Loucy (cell line): ENCODE results near the gene LYPD3.

Source experiments
- H2AFZ ChIP-seq: fragments of 200-600 bp; sonication (generic); 2 replicates; pipeline ENCODE4 v1.6.0; 2016; ENCODE audit warnings: antibody characterized with exemption, mild to moderate bottlenecking, low read length, moderate library complexity
- H3F3A ChIP-seq: fragments of 200-600 bp; 2 replicates; pipeline ENCODE4 v1.6.0; 2016; ENCODE audit warnings: antibody characterized with exemption, low read depth, mild to moderate bottlenecking
- H3K27me3 ChIP-seq: fragments of 200-600 bp; sonication (generic); 2 replicates; pipeline ENCODE4 v1.6.1; 2014; ENCODE audit warnings: low read length, mild to moderate bottlenecking; ENCODE audit not compliant: insufficient read depth, poor library complexity, severe bottlenecking
- H3K36me3 ChIP-seq: fragments of 200-600 bp; sonication (generic); 2 replicates; pipeline ENCODE4 v1.6.1; 2016; ENCODE audit warnings: low read length; ENCODE audit not compliant: insufficient read depth
- H3K4me1 ChIP-seq: fragments of 200-600 bp; sonication (generic); 2 replicates; pipeline ENCODE4 v1.5.1; 2014; ENCODE audit warnings: low read length, mild to moderate bottlenecking; ENCODE audit not compliant: insufficient read depth, poor library complexity, severe bottlenecking
- H3K4me2 ChIP-seq: fragments of 200-600 bp; sonication (generic); 2 replicates; pipeline ENCODE4 v1.6.0; 2014; ENCODE audit warnings: antibody characterized with exemption, low read length, low read depth, mild to moderate bottlenecking; ENCODE audit not compliant: poor library complexity, severe bottlenecking
- H3K4me3 ChIP-seq: fragments of 200-600 bp; sonication (generic); 2 replicates; pipeline ENCODE4 v1.5.1; 2014; ENCODE audit warnings: low read length, mild to moderate bottlenecking, mixed read lengths; ENCODE audit not compliant: poor library complexity, severe bottlenecking
- H3K79me2 ChIP-seq: fragments of 200-600 bp; sonication (generic); 2 replicates; pipeline ENCODE4 v1.6.1; 2014; ENCODE audit warnings: low read length; ENCODE audit not compliant: insufficient read depth
- H3K9ac ChIP-seq: fragments of 200-600 bp; sonication (generic); 2 replicates; pipeline ENCODE4 v1.6.0; 2014; ENCODE audit warnings: mild to moderate bottlenecking, low read depth, low read length, moderate library complexity; ENCODE audit not compliant: poor library complexity, severe bottlenecking
- H3K9me2 ChIP-seq: fragments of 200-600 bp; sonication (generic); replicated peaks from 2 replicates; pipeline ENCODE4 v1.6.1; 2016; ENCODE audit warnings: low read depth, low read length, mixed read lengths
- H3K9me3 ChIP-seq: fragments of 200-600 bp; sonication (generic); 2 replicates; pipeline ENCODE4 v1.6.1; 2014; ENCODE audit warnings: mild to moderate bottlenecking, antibody characterized with exemption, low read length, low read depth; ENCODE audit not compliant: insufficient read depth
- H4K20me1 ChIP-seq: fragments of 200-600 bp; sonication (generic); 2 replicates; pipeline ENCODE4 v1.6.0; 2014; ENCODE audit warnings: antibody characterized with exemption, low read length, mild to moderate bottlenecking; ENCODE audit not compliant: insufficient read depth, poor library complexity, severe bottlenecking
- EZH2phosphoT487 ChIP-seq: fragments of 200-600 bp; IDR thresholded peaks from 2 replicates; pipeline ENCODE4 v1.6.1; 2018; ENCODE audit warnings: antibody characterized with exemption, mild to moderate bottlenecking, moderate library complexity, borderline replicate concordance
- TF ChIP-seq, protein P1 (sequence below): fragments of 200-600 bp; sonication (generic); conservative IDR thresholded peaks from 2 replicates; pipeline ENCODE4 v1.5.1; 2014; ENCODE audit warnings: mild to moderate bottlenecking, antibody characterized with exemption, low read length

Gene LYPD3

DNA sequence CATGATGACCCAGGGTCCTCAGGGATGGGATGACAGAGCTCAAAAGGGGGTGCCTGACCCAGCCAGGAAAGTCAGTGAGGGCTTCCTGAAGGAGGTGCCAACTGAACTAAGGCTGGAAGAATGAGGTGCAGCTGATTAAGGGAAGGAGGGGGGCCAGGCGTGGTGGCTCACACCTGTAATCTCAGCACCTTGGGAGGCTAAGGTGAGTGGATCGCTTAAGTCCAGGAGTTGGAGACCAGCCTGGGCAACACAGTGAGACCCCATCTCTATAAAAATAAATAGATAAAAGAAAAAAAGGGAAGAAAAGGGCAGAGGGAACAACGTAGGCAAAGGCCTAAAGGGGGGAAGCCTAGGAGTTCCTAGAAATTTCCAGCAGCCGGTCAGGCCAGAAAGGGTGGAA lies 9.1 kb upstream of the LYPD3 start:
- H3K79me2 ChIP-seq = no peaks in the 10 kb centered on the region
- H3K27me3 ChIP-seq = no peaks in the 10 kb centered on the region
- peaks cover under 1% of the 10 kb centered on the region for H3K4me1 ChIP-seq
- H3K9ac ChIP-seq = no peak overlapping the region
- no peaks in the 10 kb centered on the region for H3K9me2 ChIP-seq
- H4K20me1 ChIP-seq = no peaks in the 10 kb centered on the region
- no peak overlapping the region for H3K4me3 ChIP-seq
- H3K36me3 ChIP-seq = no peaks in the 10 kb centered on the region
- H3K9me3 ChIP-seq = no peaks in the 10 kb centered on the region
- no peak overlapping the region for H3K4me2 ChIP-seq
- no peak overlapping the region for H2AFZ ChIP-seq
- TF ChIP-seq, protein P1, sequence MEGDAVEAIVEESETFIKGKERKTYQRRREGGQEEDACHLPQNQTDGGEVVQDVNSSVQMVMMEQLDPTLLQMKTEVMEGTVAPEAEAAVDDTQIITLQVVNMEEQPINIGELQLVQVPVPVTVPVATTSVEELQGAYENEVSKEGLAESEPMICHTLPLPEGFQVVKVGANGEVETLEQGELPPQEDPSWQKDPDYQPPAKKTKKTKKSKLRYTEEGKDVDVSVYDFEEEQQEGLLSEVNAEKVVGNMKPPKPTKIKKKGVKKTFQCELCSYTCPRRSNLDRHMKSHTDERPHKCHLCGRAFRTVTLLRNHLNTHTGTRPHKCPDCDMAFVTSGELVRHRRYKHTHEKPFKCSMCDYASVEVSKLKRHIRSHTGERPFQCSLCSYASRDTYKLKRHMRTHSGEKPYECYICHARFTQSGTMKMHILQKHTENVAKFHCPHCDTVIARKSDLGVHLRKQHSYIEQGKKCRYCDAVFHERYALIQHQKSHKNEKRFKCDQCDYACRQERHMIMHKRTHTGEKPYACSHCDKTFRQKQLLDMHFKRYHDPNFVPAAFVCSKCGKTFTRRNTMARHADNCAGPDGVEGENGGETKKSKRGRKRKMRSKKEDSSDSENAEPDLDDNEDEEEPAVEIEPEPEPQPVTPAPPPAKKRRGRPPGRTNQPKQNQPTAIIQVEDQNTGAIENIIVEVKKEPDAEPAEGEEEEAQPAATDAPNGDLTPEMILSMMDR = no peak
- TF ChIP-seq EZH2phosphoT487 = no peak
- H3F3A ChIP-seq = no peaks in the 10 kb centered on the region

DNA sequence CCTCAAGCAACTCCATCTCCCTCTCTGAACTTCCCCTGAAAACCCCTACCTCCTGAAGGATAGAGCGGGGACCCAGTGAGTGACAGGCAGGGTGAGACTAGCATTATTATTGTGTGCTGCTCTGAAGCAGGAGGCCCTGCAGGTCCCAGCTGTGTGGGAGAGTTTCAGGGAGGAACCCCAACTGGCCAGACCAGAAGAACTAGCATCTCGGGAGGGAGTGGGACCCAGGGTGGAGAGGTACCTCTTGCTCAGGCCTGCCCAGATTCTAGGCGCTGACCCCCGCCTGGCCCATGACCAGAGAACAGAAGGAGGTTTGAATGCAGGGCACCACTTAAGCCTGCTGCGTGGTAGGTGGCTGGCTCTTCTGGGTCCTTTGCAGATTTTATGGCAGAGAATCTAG lies 5.7 kb upstream of the LYPD3 start:
- TF ChIP-seq, protein P1 = no peak
- TF ChIP-seq EZH2phosphoT487 = no peak
- H4K20me1 ChIP-seq = no peaks in the 10 kb centered on the region
- no peaks in the 10 kb centered on the region for H3K36me3 ChIP-seq
- peaks cover 8% of the 10 kb centered on the region for H3K4me1 ChIP-seq
- H3K9me3 ChIP-seq = no peaks in the 10 kb centered on the region
- no peak overlapping the region for H3K9ac ChIP-seq
- no peak overlapping the region for H3K4me2 ChIP-seq
- H3K9me2 ChIP-seq = no peaks in the 10 kb centered on the region
- no peak overlapping the region for H3K4me3 ChIP-seq
- no peaks in the 10 kb centered on the region for H3F3A ChIP-seq
- no peaks in the 10 kb centered on the region for H3K27me3 ChIP-seq
- H2AFZ ChIP-seq = no peak overlapping the region
- H3K79me2 ChIP-seq = no peaks in the 10 kb centered on the region

DNA sequence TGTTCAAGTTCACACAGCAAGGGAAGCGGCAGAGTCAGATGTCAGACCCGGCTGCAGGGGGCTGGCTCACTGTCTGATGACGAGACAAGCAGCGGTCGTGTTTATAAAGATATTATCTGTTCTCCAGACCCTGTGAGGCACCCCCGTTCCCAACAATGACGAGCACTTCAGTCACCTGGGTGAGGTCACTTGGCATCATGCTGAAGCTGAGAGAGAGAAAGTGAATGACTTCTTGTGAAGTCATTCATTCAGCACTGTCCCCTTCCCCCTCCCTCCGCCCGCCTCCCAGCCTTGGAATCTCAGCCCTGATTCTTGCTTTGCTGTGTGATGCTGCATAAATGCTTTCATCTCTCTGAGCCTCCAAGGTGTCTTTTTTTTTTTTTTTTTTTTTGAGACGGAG lies 4.9 kb upstream of the LYPD3 start:
- no peak for TF ChIP-seq EZH2phosphoT487
- TF ChIP-seq, protein P1 = no peak
- no peak overlapping the region for H2AFZ ChIP-seq
- H4K20me1 ChIP-seq = no peaks in the 10 kb centered on the region
- H3K27me3 ChIP-seq = no peaks in the 10 kb centered on the region
- H3K4me2 ChIP-seq = no peak overlapping the region
- H3K4me3 ChIP-seq = no peak overlapping the region
- H3K79me2 ChIP-seq = no peaks in the 10 kb centered on the region
- no peaks in the 10 kb centered on the region for H3K9me2 ChIP-seq
- peaks cover 8% of the 10 kb centered on the region for H3K4me1 ChIP-seq
- no peaks in the 10 kb centered on the region for H3K36me3 ChIP-seq
- H3F3A ChIP-seq = no peaks in the 10 kb centered on the region
- H3K9me3 ChIP-seq = no peaks in the 10 kb centered on the region
- no peak overlapping the region for H3K9ac ChIP-seq
